Measurements from ENCODE around the gene HMCN2.
"Not testable (repeated sequence)": the region's sequence is repeated elsewhere in the genome, so short reads cannot be mapped to it uniquely, and the experiment has no call there.

The HMCN2 gene

DNA sequence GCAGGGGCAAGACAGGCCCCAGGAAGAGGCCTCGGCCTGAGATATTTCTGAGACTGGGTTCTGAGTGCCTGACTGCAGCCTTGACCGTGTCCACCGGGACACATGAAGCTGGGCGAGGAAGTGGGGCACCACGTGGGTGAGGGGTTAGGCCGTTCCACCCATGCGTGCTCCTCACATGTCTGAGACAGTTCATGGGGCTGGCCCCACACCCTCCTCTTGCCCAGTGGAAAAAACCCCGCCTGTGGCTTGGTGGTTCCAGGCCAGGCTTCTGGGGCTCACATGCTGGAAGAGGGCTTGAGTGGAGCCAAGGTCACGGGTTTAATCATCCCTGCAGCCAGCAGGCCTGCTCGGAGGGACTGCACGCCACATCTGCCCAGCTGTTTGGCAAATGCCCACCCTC lies 11.4 kb downstream of the HMCN2 start:
- Histone ChIP-seq H3K9ac (ENCODE audit: low read length) (no peak overlapping the region), H3K9me3 (replicated peaks; ENCODE audit: insufficient read depth, low read length) (no peaks in the 10 kb centered on the region), H3K4me3 (ENCODE audit: low read length) (no peak overlapping the region), H3F3A (ENCODE audit: insufficient read depth, low read length) (no peaks in the 10 kb centered on the region), H3K4me1 (ENCODE audit: low read length) (no peaks in the 10 kb centered on the region), H3K4me2 (ENCODE audit: low read depth, low read length) (no peak overlapping the region), H3K27me3 (replicated peaks; ENCODE audit: insufficient read depth, low read length) (peaks cover 75% of the 10 kb centered on the region), H3K79me2 (ENCODE audit: low read length) (no peaks in the 10 kb centered on the region), H3K9me2 (replicated peaks; ENCODE audit: insufficient read depth, low read length) (no peaks in the 10 kb centered on the region), H3K36me3 (replicated peaks; ENCODE audit: insufficient read depth, low read length) (no peaks in the 10 kb centered on the region), H4K20me1 (ENCODE audit: insufficient read depth, low read length) (no peaks in the 10 kb centered on the region), H3K27ac (ENCODE audit: low read length) (no peak overlapping the region), H2AFZ (ENCODE audit: low read length) (no peak overlapping the region)
- DNase-seq, result no peak
- TF ChIP-seq, protein P1, sequence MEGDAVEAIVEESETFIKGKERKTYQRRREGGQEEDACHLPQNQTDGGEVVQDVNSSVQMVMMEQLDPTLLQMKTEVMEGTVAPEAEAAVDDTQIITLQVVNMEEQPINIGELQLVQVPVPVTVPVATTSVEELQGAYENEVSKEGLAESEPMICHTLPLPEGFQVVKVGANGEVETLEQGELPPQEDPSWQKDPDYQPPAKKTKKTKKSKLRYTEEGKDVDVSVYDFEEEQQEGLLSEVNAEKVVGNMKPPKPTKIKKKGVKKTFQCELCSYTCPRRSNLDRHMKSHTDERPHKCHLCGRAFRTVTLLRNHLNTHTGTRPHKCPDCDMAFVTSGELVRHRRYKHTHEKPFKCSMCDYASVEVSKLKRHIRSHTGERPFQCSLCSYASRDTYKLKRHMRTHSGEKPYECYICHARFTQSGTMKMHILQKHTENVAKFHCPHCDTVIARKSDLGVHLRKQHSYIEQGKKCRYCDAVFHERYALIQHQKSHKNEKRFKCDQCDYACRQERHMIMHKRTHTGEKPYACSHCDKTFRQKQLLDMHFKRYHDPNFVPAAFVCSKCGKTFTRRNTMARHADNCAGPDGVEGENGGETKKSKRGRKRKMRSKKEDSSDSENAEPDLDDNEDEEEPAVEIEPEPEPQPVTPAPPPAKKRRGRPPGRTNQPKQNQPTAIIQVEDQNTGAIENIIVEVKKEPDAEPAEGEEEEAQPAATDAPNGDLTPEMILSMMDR (IDR thresholded peaks at IDR 0.05; ENCODE audit: low read length), result no peak
- TF ChIP-seq EZH2 (optimal IDR thresholded peaks at IDR 0.05; ENCODE audit: low read depth, low read length), result no peak
- TF ChIP-seq EZH2phosphoT487 (IDR thresholded peaks at IDR 0.05; ENCODE audit: low read length), result no peak

DNA sequence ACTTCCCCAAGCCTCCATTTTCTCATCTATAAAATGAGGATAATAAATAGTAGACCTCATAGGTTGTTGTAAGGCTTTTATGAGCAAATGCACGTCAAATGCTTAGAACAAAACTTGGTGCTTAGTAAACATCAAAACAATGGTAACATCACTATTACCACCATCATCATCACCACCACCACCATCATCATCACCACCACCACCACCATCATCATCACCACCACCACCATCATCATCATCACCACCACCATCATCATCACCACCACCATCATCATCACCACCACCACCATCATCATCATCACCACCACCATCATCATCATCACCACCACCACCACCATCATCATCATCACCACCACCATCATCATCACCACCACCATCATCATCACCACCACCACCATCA lies 12.0 kb downstream of the HMCN2 start:
- H3K36me3 ChIP-seq (replicated peaks; ENCODE audit: insufficient read depth, low read length); H3K27ac ChIP-seq (ENCODE audit: low read length); DNase-seq; H2AFZ ChIP-seq (ENCODE audit: low read length); H3K9me2 ChIP-seq (replicated peaks; ENCODE audit: insufficient read depth, low read length); H3K9me3 ChIP-seq (replicated peaks; ENCODE audit: insufficient read depth, low read length); H3K9ac ChIP-seq (ENCODE audit: low read length); H3K4me2 ChIP-seq (ENCODE audit: low read depth, low read length); H3K4me1 ChIP-seq (ENCODE audit: low read length); H3K4me3 ChIP-seq (ENCODE audit: low read length); H3F3A ChIP-seq (ENCODE audit: insufficient read depth, low read length); H4K20me1 ChIP-seq (ENCODE audit: insufficient read depth, low read length); H3K79me2 ChIP-seq (ENCODE audit: low read length): not testable (repeated sequence)
- H3K27me3 ChIP-seq (replicated peaks; ENCODE audit: insufficient read depth, low read length), result peaks cover 75% of the 10 kb centered on the region

GRCh38 chr9:130283539-130284248 lies 18.1 kb downstream of the HMCN2 start:
- no peaks in the 10 kb centered on the region for H3K36me3 ChIP-seq (replicated peaks; ENCODE audit: insufficient read depth, low read length)
- no peaks in the 10 kb centered on the region for H3K79me2 ChIP-seq (ENCODE audit: low read length)
- no peak overlapping the region for H3K4me2 ChIP-seq (ENCODE audit: low read depth, low read length)
- no peaks in the 10 kb centered on the region for H3F3A ChIP-seq (ENCODE audit: insufficient read depth, low read length)
- H3K27ac ChIP-seq (ENCODE audit: low read length), result no peak overlapping the region
- DNase-seq, result no peak
- H3K4me3 ChIP-seq (ENCODE audit: low read length), result no peak overlapping the region
- H3K9ac ChIP-seq (ENCODE audit: low read length), result no peak overlapping the region
- peaks cover 92% of the 10 kb centered on the region for H3K27me3 ChIP-seq (replicated peaks; ENCODE audit: insufficient read depth, low read length)
- H3K4me1 ChIP-seq (ENCODE audit: low read length), result no peaks in the 10 kb centered on the region
- TF ChIP-seq, protein P1 (IDR thresholded peaks at IDR 0.05; ENCODE audit: low read length), result no peak
- no peak for TF ChIP-seq EZH2phosphoT487 (IDR thresholded peaks at IDR 0.05; ENCODE audit: low read length)
- TF ChIP-seq EZH2 (optimal IDR thresholded peaks at IDR 0.05; ENCODE audit: low read depth, low read length), result no peak
- no peak overlapping the region for H2AFZ ChIP-seq (ENCODE audit: low read length)
- H3K9me3 ChIP-seq (replicated peaks; ENCODE audit: insufficient read depth, low read length), result no peaks in the 10 kb centered on the region
- H3K9me2 ChIP-seq (replicated peaks; ENCODE audit: insufficient read depth, low read length), result no peaks in the 10 kb centered on the region
- no peaks in the 10 kb centered on the region for H4K20me1 ChIP-seq (ENCODE audit: insufficient read depth, low read length)

DNA sequence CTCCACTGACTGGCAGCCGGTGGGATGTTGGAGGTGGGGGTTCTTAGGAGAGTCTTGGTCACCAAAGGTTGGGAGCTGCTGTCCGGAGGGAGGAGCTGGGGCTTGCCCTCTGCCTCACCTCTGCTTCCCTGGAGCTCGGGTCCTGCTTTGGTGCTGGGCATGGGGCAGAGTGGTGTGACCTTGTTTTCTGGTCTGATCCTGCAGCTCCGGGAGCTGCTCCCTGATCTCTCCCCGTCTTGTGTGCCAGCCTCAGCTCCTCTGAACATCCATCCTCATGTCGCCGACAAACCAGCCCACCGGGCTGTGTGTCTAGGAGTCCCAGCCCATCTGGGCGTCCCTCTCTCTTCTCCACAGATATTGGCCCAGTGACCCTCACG lies 18.7 kb downstream of the HMCN2 start:
- Histone ChIP-seq H3K9ac (ENCODE audit: low read length) (no peak overlapping the region), H3K27me3 (replicated peaks; ENCODE audit: insufficient read depth, low read length) (peaks cover 94% of the 10 kb centered on the region), H4K20me1 (ENCODE audit: insufficient read depth, low read length) (no peaks in the 10 kb centered on the region), H3K79me2 (ENCODE audit: low read length) (no peaks in the 10 kb centered on the region), H2AFZ (ENCODE audit: low read length) (no peak overlapping the region), H3K9me2 (replicated peaks; ENCODE audit: insufficient read depth, low read length) (no peaks in the 10 kb centered on the region), H3K9me3 (replicated peaks; ENCODE audit: insufficient read depth, low read length) (no peaks in the 10 kb centered on the region), H3K4me2 (ENCODE audit: low read depth, low read length) (no peak overlapping the region), H3K27ac (ENCODE audit: low read length) (no peak overlapping the region), H3F3A (ENCODE audit: insufficient read depth, low read length) (no peaks in the 10 kb centered on the region), H3K4me3 (ENCODE audit: low read length) (no peak overlapping the region), H3K4me1 (ENCODE audit: low read length) (no peaks in the 10 kb centered on the region), H3K36me3 (replicated peaks; ENCODE audit: insufficient read depth, low read length) (no peaks in the 10 kb centered on the region)
- DNase-seq, result no peak
- TF ChIP-seq, protein P1 (IDR thresholded peaks at IDR 0.05; ENCODE audit: low read length), result no peak
- no peak for TF ChIP-seq EZH2 (optimal IDR thresholded peaks at IDR 0.05; ENCODE audit: low read depth, low read length)
- no peak for TF ChIP-seq EZH2phosphoT487 (IDR thresholded peaks at IDR 0.05; ENCODE audit: low read length)
